NCI-H1092 treated with DMSO at 0.1 percent for 48 hours (cell line): ENCODE results near the gene TRIP13.
A peak's percentile ranks its signal among the peaks of the same experiment; 100 is the strongest.
"Not testable (repeated sequence)": the region's sequence is repeated elsewhere in the genome, so short reads cannot be mapped to it uniquely, and the experiment has no call there.

Experiments
- DNase-seq: peaks from one replicate; lab custom pipeline; 2025; lab: John Stamatoyannopoulos, UW

TRIP13 gene

GRCh38 chr5:872301-872700 lies 20.4 kb upstream of the TRIP13 start:
- no peak for DNase-seq

GRCh38 chr5:873328-873727 lies 19.4 kb upstream of the TRIP13 start:
- DNase-seq = no peak

- DNase-seq = no peak
Observed at GRCh38 chr5:875931-876330, 16.8 kb upstream of the TRIP13 start.

DNA sequence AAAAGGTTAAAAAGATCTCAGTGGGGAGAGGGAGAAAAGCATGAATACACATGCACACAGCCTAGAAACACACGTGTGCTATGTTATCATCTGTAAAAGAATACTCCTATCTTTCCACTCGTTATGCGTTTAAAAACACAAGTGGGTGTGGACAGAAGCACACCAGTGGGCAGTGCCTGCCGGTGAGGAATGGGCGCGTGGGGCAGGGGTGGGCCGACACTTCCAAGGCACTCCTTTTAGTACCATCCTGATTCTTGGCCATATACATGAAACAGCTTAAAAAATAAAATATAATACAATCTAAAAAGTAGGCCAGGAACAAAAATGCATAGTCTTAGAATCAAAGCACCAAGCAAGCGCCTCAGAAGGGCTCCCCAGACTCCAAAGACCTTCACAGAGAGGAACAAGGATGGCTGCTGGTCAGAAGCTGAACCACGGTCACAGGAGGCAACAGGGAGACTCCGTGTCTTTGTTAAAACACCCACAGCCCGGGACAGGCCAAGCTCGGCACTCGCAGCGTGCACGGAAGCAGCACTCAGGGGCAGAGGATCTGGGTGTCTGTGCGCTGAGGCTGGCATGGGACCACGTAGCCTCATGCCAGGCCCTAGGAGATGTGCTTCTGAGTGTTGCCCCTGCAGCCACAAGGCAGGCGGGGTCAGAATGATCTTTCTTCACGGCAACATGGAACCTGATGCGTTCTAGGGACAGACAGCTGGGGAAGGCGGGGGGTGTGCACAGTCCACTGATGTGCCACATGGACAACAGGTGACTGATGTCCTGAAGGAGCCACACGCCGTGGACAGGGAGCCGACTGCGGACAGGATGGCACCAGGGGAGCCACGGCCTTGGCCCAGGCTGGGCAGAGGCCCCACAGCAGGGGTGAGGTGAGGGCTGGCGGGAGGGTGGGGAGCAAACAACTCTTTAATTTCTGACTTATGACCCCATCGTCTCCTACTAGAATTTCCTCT lies 16.0 kb upstream of the TRIP13 start:
- DNase-seq = no peak

DNA sequence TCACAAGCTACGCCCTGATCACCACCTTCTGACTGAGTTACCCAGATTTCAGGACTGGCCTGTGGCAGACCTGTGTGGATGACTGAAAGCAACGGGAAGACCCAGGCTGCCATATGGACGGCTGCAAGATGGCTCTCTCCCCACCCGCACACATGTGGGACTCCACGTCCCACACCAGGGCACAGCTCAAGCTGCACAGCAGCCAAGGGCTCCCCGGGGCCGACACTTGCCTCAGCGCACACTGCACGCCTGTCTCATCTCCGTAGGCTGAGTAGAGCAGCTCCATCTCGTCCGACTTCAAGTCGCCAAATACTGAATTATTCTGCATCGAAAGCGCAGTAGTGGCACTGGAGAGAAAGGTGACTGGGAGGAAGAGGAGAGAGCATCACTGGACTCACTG lies 14.6 kb upstream of the TRIP13 start:
- no peak for DNase-seq

- not testable (repeated sequence) for DNase-seq
Observed at GRCh38 chr5:878677-879076, 14.0 kb upstream of the TRIP13 start.

DNA sequence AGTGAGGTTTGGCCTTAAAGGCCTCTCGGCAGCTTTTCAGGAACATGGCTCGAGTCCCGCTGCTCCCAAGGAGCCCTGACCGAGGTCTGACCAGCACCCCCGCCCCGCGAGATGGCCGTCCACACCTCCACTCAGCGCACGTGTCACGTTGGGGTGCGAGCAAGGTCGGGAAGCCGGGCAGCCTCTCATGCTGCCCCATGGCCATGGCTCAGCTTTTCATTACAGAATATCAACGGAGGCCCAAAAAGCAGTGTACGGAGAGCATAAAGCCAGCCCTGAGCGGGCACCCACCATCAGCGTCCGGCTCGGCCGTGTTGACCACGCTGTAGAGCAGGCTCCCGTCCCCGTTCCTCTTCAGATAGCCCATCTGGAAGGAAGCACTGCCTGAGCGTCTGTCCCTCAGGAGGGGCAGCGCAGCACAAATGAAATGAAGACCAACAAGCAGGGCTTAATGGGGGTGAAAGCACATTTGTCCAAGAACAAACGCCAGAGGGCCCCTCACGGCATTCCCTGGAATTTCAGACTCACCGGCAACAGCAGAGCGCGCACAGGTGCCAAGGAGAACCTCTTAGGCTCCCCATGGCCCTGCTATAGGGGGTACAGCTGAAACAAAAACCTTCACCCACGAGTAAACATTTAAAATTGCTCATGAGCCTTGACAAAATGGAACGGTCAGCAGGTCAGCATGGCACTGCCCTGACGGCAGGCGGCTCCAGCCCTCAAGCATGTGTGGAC lies 11.7 kb upstream of the TRIP13 start:
- DNase-seq = no peak

GRCh38 chr5:881551-881935 lies 11.1 kb upstream of the TRIP13 start:
- no peak for DNase-seq

DNA sequence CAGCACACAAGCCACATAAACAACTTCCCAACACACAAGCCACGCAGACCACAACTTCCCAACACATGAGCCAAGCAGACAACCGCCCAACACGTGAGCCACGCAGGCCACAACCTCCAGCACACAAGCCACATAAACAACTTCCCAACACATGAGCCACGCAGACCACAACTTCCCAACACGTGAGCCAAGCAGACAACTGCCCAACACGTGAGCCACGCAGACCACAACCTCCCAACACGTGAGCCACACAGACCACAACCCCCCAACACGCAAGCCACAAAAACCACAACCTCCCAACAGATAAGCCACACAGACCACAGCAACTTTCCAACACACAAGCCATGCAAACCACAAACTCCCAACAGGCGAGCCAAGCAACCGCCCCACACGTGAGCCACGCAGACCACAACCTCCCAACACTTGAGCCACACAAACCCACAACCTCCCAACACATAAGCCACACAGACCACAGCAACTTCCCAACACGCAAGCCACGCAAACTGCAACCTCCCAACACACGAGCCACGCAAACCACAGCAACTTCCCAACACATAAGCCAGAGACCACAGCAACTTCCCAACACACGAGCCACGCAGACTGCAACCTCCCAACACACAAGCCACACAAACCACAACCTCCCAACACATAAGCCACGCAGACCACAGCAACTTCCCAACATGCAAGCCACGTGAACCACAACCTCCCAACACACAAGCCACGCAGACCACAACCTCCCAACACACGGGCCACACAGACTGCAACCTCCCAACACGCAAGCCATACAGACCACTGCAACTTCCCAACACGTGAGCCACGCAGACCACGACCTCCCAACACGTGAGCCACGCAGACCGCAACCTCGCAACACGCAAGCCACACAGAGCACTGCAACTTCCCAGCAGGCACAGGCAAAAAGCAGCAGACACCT lies 10.2 kb upstream of the TRIP13 start:
- no peak for DNase-seq

- no peak for DNase-seq
Observed at GRCh38 chr5:883475-884181, 9.1 kb upstream of the TRIP13 start.

GRCh38 chr5:884345-885126 lies 8.1 kb upstream of the TRIP13 start:
- no peak for DNase-seq

DNA sequence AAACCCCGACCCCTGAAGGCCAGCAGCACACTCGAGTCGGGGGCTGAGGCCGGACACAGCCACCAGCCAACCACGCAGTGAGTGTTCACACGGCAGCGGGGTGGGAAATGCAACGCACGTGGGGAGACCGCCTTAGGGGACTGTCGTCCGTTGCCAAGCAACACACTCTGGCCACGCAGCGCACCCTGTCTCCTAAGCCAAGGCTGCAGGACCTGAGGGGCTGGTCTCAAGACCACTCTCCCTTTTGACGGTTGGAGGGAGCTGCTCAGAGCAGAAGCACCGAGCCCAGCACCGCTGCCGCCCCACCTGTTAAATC lies 7.6 kb upstream of the TRIP13 start:
- no peak for DNase-seq

DNA sequence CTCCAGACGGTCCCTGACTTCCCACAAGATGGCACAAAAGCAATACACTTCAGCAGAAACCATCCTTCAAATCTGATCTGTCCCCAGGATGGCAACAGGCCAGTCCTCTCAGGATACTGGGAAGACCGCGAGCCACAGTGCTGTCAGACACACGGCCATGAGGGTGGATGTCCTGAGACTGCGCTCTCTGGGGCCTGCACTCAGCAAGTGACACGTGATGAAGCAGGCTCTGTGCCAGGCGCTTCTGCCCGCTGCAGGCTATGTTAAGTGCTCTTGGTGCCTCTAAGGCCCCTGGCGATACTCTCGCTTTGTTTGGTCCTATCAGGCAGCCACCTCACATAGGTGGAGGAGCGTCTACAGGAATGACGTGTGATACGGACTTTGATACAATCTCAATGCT lies 7.2 kb upstream of the TRIP13 start:
- peak; percentile 10 for DNase-seq

DNA sequence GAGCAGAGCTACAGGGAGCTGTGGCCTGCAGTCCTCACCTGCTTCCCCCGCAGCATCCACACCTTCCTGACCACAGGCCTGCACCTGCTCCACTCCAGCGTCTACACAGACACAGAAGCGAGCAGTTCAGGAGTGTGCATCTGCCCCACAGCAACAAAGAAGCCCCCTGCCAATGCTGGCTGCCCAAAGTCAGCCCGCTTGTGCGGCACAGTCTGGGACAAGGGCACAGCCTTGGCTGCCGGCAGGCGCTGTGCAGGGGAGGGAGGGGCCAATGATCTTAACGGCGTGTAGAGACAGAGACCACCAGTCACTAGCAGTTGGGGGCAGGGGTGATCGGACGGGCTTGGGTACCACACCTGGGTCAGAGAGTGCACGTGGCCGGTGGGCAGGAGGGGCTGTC lies 6.6 kb upstream of the TRIP13 start:
- no peak for DNase-seq

GRCh38 chr5:886716-887325 lies 5.9 kb upstream of the TRIP13 start:
- no peak for DNase-seq

DNA sequence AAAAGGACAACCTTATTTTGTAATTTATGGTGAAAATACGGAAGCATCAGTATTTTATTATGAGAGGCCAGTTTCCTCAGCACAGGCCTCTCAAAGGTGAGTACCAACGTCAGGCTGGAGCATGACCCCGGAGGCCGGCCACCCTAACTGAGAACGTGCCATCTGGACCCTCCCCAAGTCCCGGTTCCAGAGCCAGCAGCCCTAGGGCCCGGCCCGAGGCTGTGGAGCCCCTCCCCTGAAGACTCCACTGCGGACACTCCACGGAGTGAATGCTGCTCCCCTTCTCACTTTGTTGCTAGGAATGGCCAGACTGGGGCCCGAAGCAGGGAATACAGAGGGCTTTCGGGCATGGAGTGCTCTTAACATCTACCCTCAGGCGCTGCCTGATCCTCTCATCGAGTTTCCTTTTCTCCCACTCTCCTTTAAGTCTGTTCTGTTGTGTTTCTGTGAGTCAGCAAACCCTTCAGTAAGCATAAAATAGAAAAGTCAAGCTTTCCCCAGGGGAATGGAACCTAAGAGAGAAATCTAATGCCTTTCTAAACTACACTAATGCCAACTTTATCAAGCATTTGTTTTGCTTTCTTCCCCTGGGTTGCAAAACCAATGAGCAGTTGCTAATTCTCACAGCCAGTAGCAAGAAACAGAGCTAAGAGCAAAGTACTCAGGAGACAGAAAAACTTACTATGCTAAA lies 4.6 kb upstream of the TRIP13 start:
- DNase-seq = no peak

- no peak for DNase-seq
Observed at GRCh38 chr5:888638-889035, 4.0 kb upstream of the TRIP13 start.

DNA sequence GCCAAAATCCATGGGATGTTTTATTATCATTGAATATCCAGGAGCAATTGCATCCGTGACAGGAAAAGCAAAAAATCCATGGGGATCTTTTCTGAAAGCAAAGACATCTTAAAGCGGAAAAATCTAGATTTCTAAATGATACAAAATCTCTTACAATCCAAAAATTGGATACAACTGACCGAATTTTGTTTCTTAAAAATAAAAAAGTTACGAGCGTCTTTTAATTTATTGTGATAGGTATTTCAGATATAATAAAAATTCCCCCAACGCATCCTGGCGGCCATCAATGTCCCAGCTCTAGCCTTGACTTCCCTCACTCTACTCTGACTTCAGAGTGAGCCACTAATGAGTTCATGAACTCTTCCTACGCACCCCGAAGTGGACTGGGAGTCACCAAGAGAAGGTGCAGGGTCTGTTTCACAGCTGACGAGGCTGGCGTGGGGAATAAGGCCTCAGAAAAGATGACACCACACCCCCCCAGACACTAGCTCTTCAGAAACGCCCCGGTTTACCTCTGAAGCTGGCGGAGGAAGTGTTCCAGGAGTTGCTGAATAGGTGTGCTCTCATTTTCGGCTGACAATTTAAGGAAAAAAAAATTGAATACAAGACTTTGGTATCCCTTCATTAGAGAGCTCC lies 3.5 kb upstream of the TRIP13 start:
- no peak for DNase-seq

GRCh38 chr5:891117-891836 lies 1.4 kb upstream of the TRIP13 start:
- DNase-seq = no peak
